ENCODE results near the gene ZFHX3. TPM values are rescaled to one million over a fixed set of nuclear protein-coding genes. Genes with fewer than 3 reads are reported as not detected.

ZFHX3 gene
- total RNA-seq, 1 experiment from 2014 or later: 1.5 TPM

- no peak overlapping the region for H2AFZ ChIP-seq (ENCODE audit: low read length)
- H3K23me2 ChIP-seq (ENCODE audit: insufficient read length, low read depth, low read length, poor library complexity, severe bottlenecking): no peaks in the 10 kb centered on the region
- Mint-ChIP-seq H3K4me3 (no peak overlapping the region), H3K36me3 (ENCODE audit: insufficient read depth in 1 of 3, low read depth in 3 of 3) (peaks cover 0 to 2% (median 0%) of the 10 kb centered on the region in 3 experiments; a peak in 2 of 7 replicates), H3K4me1 (peaks cover 35 to 36% of the 10 kb centered on the region in 2 experiments), H3K27ac (no peak overlapping the region), H3K9me3 (peaks cover 0 to 2% of the 10 kb centered on the region in 2 experiments; a peak in 2 of 5 replicates), H3K27me3 (ENCODE audit: low read depth) (peaks cover 3% of the 10 kb centered on the region)
- H4K91ac ChIP-seq (ENCODE audit: insufficient read length, low read depth, low read length): no peak overlapping the region
- H3K56ac ChIP-seq (ENCODE audit: insufficient read length, low read depth, low read length): no peak overlapping the region
- H3K9me3 ChIP-seq (ENCODE audit: control insufficient read depth, low read depth, low read length): no peaks in the 10 kb centered on the region
- DNase-seq: no peak
- H3K79me2 ChIP-seq (ENCODE audit: insufficient read depth, low read length): no peaks in the 10 kb centered on the region
- no peak overlapping the region for H3K27ac ChIP-seq (ENCODE audit: insufficient read length, low read depth, low read length)
- no peaks in the 10 kb centered on the region for H3K79me1 ChIP-seq (ENCODE audit: insufficient read depth, low read depth, low read length, poor library complexity, severe bottlenecking)
- TF ChIP-seq CTCF (conservative IDR thresholded peaks at IDR 0.05): no peak
- no peaks in the 10 kb centered on the region for H4K20me1 ChIP-seq (ENCODE audit: control insufficient read depth, insufficient read depth, insufficient read length)
- H3K4me1 ChIP-seq (ENCODE audit: insufficient read depth, low read length): no peaks in the 10 kb centered on the region
- H2BK12ac ChIP-seq (ENCODE audit: insufficient read length, low read depth, low read length): no peak overlapping the region
- no peak overlapping the region for H2BK120ac ChIP-seq (ENCODE audit: low read depth, low read length, poor library complexity, severe bottlenecking)
- H3K18ac ChIP-seq (ENCODE audit: insufficient read length, low read depth, low read length): no peak overlapping the region
- H2BK20ac ChIP-seq (ENCODE audit: low read depth, low read length, poor library complexity, severe bottlenecking): no peak overlapping the region
- no peak overlapping the region for H3K4ac ChIP-seq (ENCODE audit: low read depth, low read length)
- no peak overlapping the region for H3K14ac ChIP-seq (ENCODE audit: insufficient read depth, low read length)
- no peak overlapping the region for H3T11ph ChIP-seq (ENCODE audit: low read length)
- H2BK15ac ChIP-seq (ENCODE audit: low read depth, low read length): no peak overlapping the region
- no CpG with 5 or more reads among the region's 7 CpGs for WGBS (ENCODE audit: extremely low coverage, insufficient read length, low lambda C conversion rate)
- H3K9ac ChIP-seq (ENCODE audit: extremely low read depth, insufficient read length, low read length): no peak overlapping the region
- H4K8ac ChIP-seq (replicated peaks; ENCODE audit: insufficient read length, low read depth, low read length): no peak overlapping the region
- no peak overlapping the region for H3K23ac ChIP-seq (ENCODE audit: insufficient read length, low read depth, low read length)
- no peak overlapping the region for H2AK5ac ChIP-seq (ENCODE audit: insufficient read length, low read length)
- H3K4me2 ChIP-seq (ENCODE audit: insufficient read depth, insufficient read length, low read length): no peak overlapping the region
- H4K5ac ChIP-seq (ENCODE audit: insufficient read length, low read depth, low read length): no peak overlapping the region
- no peak overlapping the region for H2BK5ac ChIP-seq (ENCODE audit: insufficient read length, low read length)
- H3K27me3 ChIP-seq (ENCODE audit: insufficient read depth, low read length): no peaks in the 10 kb centered on the region
Measured at GRCh38 chr16:72944757-72945485, 103.0 kb downstream of the ZFHX3 start.

Measured in H9 (cell line).